ENCODE data around the gene HIRA.

- TF ChIP-seq, protein P1, sequence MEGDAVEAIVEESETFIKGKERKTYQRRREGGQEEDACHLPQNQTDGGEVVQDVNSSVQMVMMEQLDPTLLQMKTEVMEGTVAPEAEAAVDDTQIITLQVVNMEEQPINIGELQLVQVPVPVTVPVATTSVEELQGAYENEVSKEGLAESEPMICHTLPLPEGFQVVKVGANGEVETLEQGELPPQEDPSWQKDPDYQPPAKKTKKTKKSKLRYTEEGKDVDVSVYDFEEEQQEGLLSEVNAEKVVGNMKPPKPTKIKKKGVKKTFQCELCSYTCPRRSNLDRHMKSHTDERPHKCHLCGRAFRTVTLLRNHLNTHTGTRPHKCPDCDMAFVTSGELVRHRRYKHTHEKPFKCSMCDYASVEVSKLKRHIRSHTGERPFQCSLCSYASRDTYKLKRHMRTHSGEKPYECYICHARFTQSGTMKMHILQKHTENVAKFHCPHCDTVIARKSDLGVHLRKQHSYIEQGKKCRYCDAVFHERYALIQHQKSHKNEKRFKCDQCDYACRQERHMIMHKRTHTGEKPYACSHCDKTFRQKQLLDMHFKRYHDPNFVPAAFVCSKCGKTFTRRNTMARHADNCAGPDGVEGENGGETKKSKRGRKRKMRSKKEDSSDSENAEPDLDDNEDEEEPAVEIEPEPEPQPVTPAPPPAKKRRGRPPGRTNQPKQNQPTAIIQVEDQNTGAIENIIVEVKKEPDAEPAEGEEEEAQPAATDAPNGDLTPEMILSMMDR (IDR thresholded peaks at IDR 0.05 in 8 of 11, conservative IDR thresholded peaks at IDR 0.05 in 3 of 11) = no peak
- no peak for TF ChIP-seq POLR2AphosphoS5 (IDR thresholded peaks at IDR 0.05)
- TF ChIP-seq POLR2A (IDR thresholded peaks at IDR 0.05) = no peak
Observed at GRCh38 chr22:19367763-19368367, 63.7 kb downstream of the HIRA start.
